MM.1S (cell line): ENCODE measurements around the gene BMPER.

Experiments used
- CTCF ChIP-seq: fragments of 300-600 bp; sonication (generic); IDR thresholded peaks from 2 replicates; pipeline ENCODE4 v1.5.1; 2016; ENCODE audit warnings: antibody characterized with exemption, low read length, mixed read lengths
- EZH2 ChIP-seq: fragments of 300-600 bp; sonication (generic); optimal IDR thresholded peaks from 2 replicates; pipeline ENCODE3; 2017; ENCODE audit warnings: low read depth, mild to moderate bottlenecking, antibody characterized with exemption, low read length, mixed read lengths
- EZH2phosphoT487 ChIP-seq: fragments of 300-600 bp; sonication (generic); IDR thresholded peaks from 2 replicates; pipeline ENCODE4 v1.6.1; 2018; ENCODE audit warnings: antibody characterized with exemption, low read length

GRCh38 chr7:34115503-34115902 is 210.2 kb downstream of the BMPER start:
- TF ChIP-seq EZH2phosphoT487: no peak
- no peak for TF ChIP-seq CTCF
- TF ChIP-seq EZH2: no peak
